B cell (primary cell): ENCODE measurements around the gene RIMBP2. TPM values are rescaled to one million over a fixed set of nuclear protein-coding genes. Genes with fewer than 3 reads are reported as not detected.

Experiments
- ATAC-seq: fragments of 200-7000 bp; cut with Tn5 transposase; one replicate; pipeline ENCODE4 v1.10.0; 2021; ENCODE audit warnings: low read depth, mild to moderate bottlenecking, moderate number of reproducible peaks, moderate library complexity
- CTCF ChIA-PET: fragments of 350-600 bp; sonication (Branson Sonifier 250); formaldehyde crosslinking; loops from one replicate; lab custom pipeline; 2021; ENCODE audit warnings: antibody characterized with exemption, inconsistent platforms; lab: Charles Lee
- POLR2A ChIA-PET: fragments of 350-600 bp; sonication (Branson Sonifier 250); formaldehyde crosslinking; loops from one replicate; lab custom pipeline; 2021; ENCODE audit warnings: antibody characterized with exemption; lab: Charles Lee
- DNase-seq: peaks from one replicate; pipeline ENCODE4 v3.0.0; 2013
- H2AFZ ChIP-seq: 2 replicates; pipeline ENCODE4 v1.6.1; 2012; ENCODE audit warnings: mild to moderate bottlenecking, low read depth, low read length; ENCODE audit not compliant: insufficient read depth, poor library complexity, severe bottlenecking
- H3K27ac ChIP-seq, 2 donors: 1 replicate in 1 of 2; 2 replicates in 1 of 2; pipeline ENCODE4 v1.5.1; 2012 to 2013; ENCODE audit warnings: low read length in 2 of 2, mild to moderate bottlenecking in 2 of 2, moderate library complexity in 1 of 2
- H3K27me3 ChIP-seq, 4 experiments: fragments of 200-600 bp in 1 of 4; sonication (generic) in 1 of 4; replicated peaks in 1 of 4; 1 replicate in 2 of 4; 2 replicates in 2 of 4; pipeline versions ENCODE4 v1.6.1 to v1.7.0; 2013 to 2016; ENCODE audit warnings: low read length in 3 of 4, mild to moderate bottlenecking in 2 of 4, mixed read lengths in 1 of 4, moderate library complexity in 1 of 4; ENCODE audit not compliant: insufficient read depth in 4 of 4, control insufficient read depth in 3 of 4; ENCODE audit errors: control extremely low read depth in 1 of 4
- H3K36me3 ChIP-seq, 2 experiments: replicated peaks in 1 of 2; 1 replicate in 1 of 2; 2 replicates in 1 of 2; pipeline versions ENCODE4 v1.6.1 to v1.7.1; 2013; ENCODE audit warnings: low read length in 1 of 2; ENCODE audit not compliant: insufficient read depth in 2 of 2, control insufficient read depth in 1 of 2; ENCODE audit errors: control extremely low read depth in 1 of 2, extremely low read depth in 1 of 2
- H3K4me1 ChIP-seq, 2 donors: fragments of 200-600 bp in 1 of 2; sonication (generic) in 1 of 2; 1 replicate in 1 of 2; 2 replicates in 1 of 2; pipeline versions ENCODE4 v1.5.1 to v1.6.1; 2013 to 2017; ENCODE audit warnings: low read length in 2 of 2; ENCODE audit not compliant: control insufficient read depth in 2 of 2, insufficient read depth in 2 of 2
- H3K4me2 ChIP-seq: replicated peaks from 2 replicates; pipeline ENCODE3; 2012; ENCODE audit warnings: mild to moderate bottlenecking, low read depth, low read length; ENCODE audit not compliant: poor library complexity, severe bottlenecking
- H3K4me3 ChIP-seq, 5 experiments: fragments of 200-600 bp in 1 of 5; sonication (generic) in 1 of 5; 1 replicate in 3 of 5; 2 replicates in 2 of 5; pipeline versions ENCODE4 v1.5.1 to v1.7.0; 2011 to 2016; ENCODE audit warnings: low read length in 4 of 5, mild to moderate bottlenecking in 4 of 5, low read depth in 2 of 5, control low read depth in 1 of 5, moderate library complexity in 1 of 5; ENCODE audit not compliant: insufficient read depth in 1 of 5; ENCODE audit errors: control extremely low read depth in 1 of 5, extremely low read depth in 1 of 5
- H3K79me2 ChIP-seq: fragments of 200-600 bp; sonication (generic); one replicate; pipeline ENCODE4 v1.6.0; 2016; ENCODE audit warnings: low read length; ENCODE audit not compliant: control insufficient read depth, insufficient read depth
- H3K9ac ChIP-seq: fragments of 200-600 bp; sonication (generic); 2 replicates; pipeline ENCODE4 v1.6.1; 2017; ENCODE audit warnings: mild to moderate bottlenecking, low read length, moderate library complexity
- H3K9me3 ChIP-seq, 3 donors: one replicate each; pipeline versions ENCODE4 v1.6.1 to v1.7.1; 2013; ENCODE audit warnings: low read length in 2 of 3; ENCODE audit not compliant: control insufficient read depth in 2 of 3, insufficient read depth in 1 of 3; ENCODE audit errors: control extremely low read depth in 1 of 3
- H4K20me1 ChIP-seq: 2 replicates; pipeline ENCODE4 v1.6.0; 2012; ENCODE audit warnings: mild to moderate bottlenecking, low read length; ENCODE audit not compliant: insufficient read depth, control insufficient read depth, poor library complexity, severe bottlenecking
- H3K27ac Mint-ChIP-seq: one replicate; pipeline ENCODE4 v1.8.0; 2021; ENCODE audit warnings: mixed read lengths
- H3K27me3 Mint-ChIP-seq: one replicate; pipeline ENCODE4 v1.8.0; 2021; ENCODE audit warnings: mixed read lengths
- H3K4me1 Mint-ChIP-seq: one replicate; pipeline ENCODE4 v1.8.0; 2021; ENCODE audit warnings: mixed read lengths
- H3K4me3 Mint-ChIP-seq: one replicate; pipeline ENCODE4 v1.8.0; 2021; ENCODE audit warnings: mixed read lengths
- H3K9me3 Mint-ChIP-seq: one replicate; pipeline ENCODE4 v1.8.0; 2022; ENCODE audit warnings: mixed read lengths; ENCODE audit not compliant: insufficient read depth
- CTCF ChIP-seq: fragments of 200-600 bp; IDR thresholded peaks from one replicate; pipeline ENCODE4 v1.8.0; 2022; ENCODE audit warnings: antibody characterized with exemption, mild to moderate bottlenecking
- EZH2 ChIP-seq: IDR thresholded peaks from 2 replicates; pipeline ENCODE4 v1.6.1; 2012; ENCODE audit warnings: borderline replicate concordance, low read depth, mild to moderate bottlenecking, moderate library complexity, low read length; ENCODE audit not compliant: insufficient read depth, poor library complexity, severe bottlenecking
- WGBS: methylation state at CpG from one replicate; pipeline ENCODE4 v1.1.5; 2013; ENCODE audit warnings: missing lambda C conversion rate; ENCODE audit not compliant: insufficient coverage; 5-methylcytosine and 5-hydroxymethylcytosine counted together
- intact Hi-C: fragments of 100-400 bp; cut with micrococcal nuclease; formaldehyde crosslinking; loops from one replicate; pipeline ENCODE4 v1.10.0; 2022
- polyA plus RNA-seq: library from polyadenylated mRNA; depleted of rRNA; stranded (reverse); fragments of >200 nt; gene quantifications from 2 replicates; pipeline ENCODE4 v1.2.3, GENCODE V29; 2012
- total RNA-seq, 2 donors: library from RNA; stranded (reverse); fragments of 120-200 nt in 1 of 2; gene quantifications; 1 replicate in 1 of 2; 2 replicates in 1 of 2; pipeline versions ENCODE4 v1.2.3 to v1.2.4, GENCODE V29; 2013 to 2022

The RIMBP2 gene
- total and polyA plus RNA-seq, 2 donors (not counting 1 experiment from before 2014, with no cell fraction given), result not detected

- Histone ChIP-seq H3K27ac (no peak overlapping the region), H3K4me2 (no peak overlapping the region), H3K4me3 (no peak overlapping the region), H2AFZ (no peak overlapping the region), H4K20me1 (no peaks in the 10 kb centered on the region), H3K4me1 (no peaks in the 10 kb centered on the region), H3K79me2 (no peaks in the 10 kb centered on the region), H3K36me3 (no peaks in the 10 kb centered on the region), H3K27me3 (no peaks in the 10 kb centered on the region), H3K9me3 (peaks cover 0 to 45% (median 0%) of the 10 kb centered on the region in 3 donors), H3K9ac (no peak overlapping the region)
- DNase-seq, result no peak
- Mint-ChIP-seq H3K4me1 (no peaks in the 10 kb centered on the region), H3K9me3 (no peaks in the 10 kb centered on the region), H3K27me3 (no peaks in the 10 kb centered on the region), H3K4me3 (no peak overlapping the region), H3K27ac (no peak overlapping the region)
- no peak for TF ChIP-seq CTCF
- no peak for TF ChIP-seq EZH2
- POLR2A ChIA-PET, result no interaction called here
- no peak for ATAC-seq
- intact Hi-C loops, result no loop called here
- CTCF ChIA-PET, result no interaction called here
- 86% methylated on average over 1 of the region's 5 CpGs for WGBS
Measured at GRCh38 chr12:130671556-130671955, 44.5 kb downstream of the RIMBP2 start.

DNA sequence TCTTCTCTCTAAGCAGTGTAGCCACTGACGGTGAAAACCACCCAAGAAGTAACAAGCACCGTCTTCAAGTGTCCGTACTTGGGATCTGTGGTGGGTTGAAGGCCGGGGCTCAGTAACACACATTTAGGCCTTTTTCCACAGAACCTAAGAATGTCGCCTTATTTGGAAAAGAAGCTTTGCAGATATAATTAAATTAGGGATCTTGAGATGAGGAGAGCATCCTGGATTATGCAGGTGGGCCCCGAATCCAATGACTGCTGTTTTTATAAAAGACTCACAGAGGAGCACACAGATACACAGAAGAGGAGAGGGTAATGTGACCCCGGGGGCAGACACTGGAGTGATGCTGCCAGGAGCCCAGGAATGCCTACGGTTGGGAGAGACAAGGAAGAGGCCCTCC lies 46.3 kb downstream of the RIMBP2 start:
- Mint-ChIP-seq H3K27ac (no peak overlapping the region), H3K27me3 (no peaks in the 10 kb centered on the region), H3K4me1 (no peaks in the 10 kb centered on the region), H3K9me3 (no peaks in the 10 kb centered on the region), H3K4me3 (no peak overlapping the region)
- ChIA-PET POLR2A (no interaction called here), CTCF (no interaction called here)
- intact Hi-C loops, result no loop called here
- H3K9me3 ChIP-seq, result peaks cover 0 to 31% (median 0%) of the 10 kb centered on the region in 3 donors
- TF ChIP-seq CTCF (no peak), EZH2 (no peak)
- ATAC-seq (no peak), DNase-seq (no peak)
- no peak overlapping the region for H3K9ac ChIP-seq
- H4K20me1 ChIP-seq, result no peaks in the 10 kb centered on the region
- no peak overlapping the region for H3K4me3 ChIP-seq
- 88% methylated on average over 4 of the region's 8 CpGs for WGBS
- no peaks in the 10 kb centered on the region for H3K4me1 ChIP-seq
- no peak overlapping the region for H3K4me2 ChIP-seq
- no peaks in the 10 kb centered on the region for H3K27me3 ChIP-seq
- no peak overlapping the region for H3K27ac ChIP-seq
- H3K79me2 ChIP-seq, result no peaks in the 10 kb centered on the region
- no peak overlapping the region for H2AFZ ChIP-seq
- no peaks in the 10 kb centered on the region for H3K36me3 ChIP-seq
